Liver (tissue), 9 donors: ENCODE data around the gene TMEM163. TPM values are rescaled to one million over a fixed set of nuclear protein-coding genes. Genes with fewer than 3 reads are reported as not detected.

ENCODE experiments used
- DNase-seq: peaks from one replicate; pipeline ENCODE4 v3.0.0-alpha.2; 2017; ENCODE audit warnings: low spot score
- H3K27ac ChIP-seq, 2 donors: one replicate each; pipeline ENCODE4 v1.7.0; 2013; ENCODE audit warnings: inconsistent platforms in 2 of 2, low read length in 2 of 2, control low read depth in 1 of 2, low read depth in 1 of 2, mild to moderate bottlenecking in 1 of 2
- H3K27me3 ChIP-seq, 4 donors: one replicate each; pipeline versions ENCODE4 v1.6.1 to v1.7.0; 2013; ENCODE audit warnings: low read length in 3 of 4, inconsistent platforms in 1 of 4, mild to moderate bottlenecking in 1 of 4, moderate library complexity in 1 of 4; ENCODE audit not compliant: control insufficient read depth in 4 of 4, insufficient read depth in 4 of 4
- H3K36me3 ChIP-seq, 4 donors: one replicate each; pipeline versions ENCODE4 v1.6.1 to v1.7.0; 2013; ENCODE audit warnings: low read length in 3 of 4, mild to moderate bottlenecking in 3 of 4, low read depth in 1 of 4, moderate library complexity in 1 of 4; ENCODE audit not compliant: control insufficient read depth in 4 of 4, insufficient read depth in 3 of 4
- H3K4me1 ChIP-seq, 4 donors: one replicate each; pipeline versions ENCODE4 v1.6.1 to v1.7.0; 2013; ENCODE audit warnings: low read length in 3 of 4, mild to moderate bottlenecking in 3 of 4, moderate library complexity in 1 of 4; ENCODE audit not compliant: control insufficient read depth in 4 of 4, insufficient read depth in 4 of 4
- H3K4me3 ChIP-seq, 3 donors: one replicate each; pipeline versions ENCODE4 v1.6.1 to v1.7.0; 2013; ENCODE audit warnings: low read length in 3 of 3, control low read depth in 1 of 3, low read depth in 1 of 3, mild to moderate bottlenecking in 1 of 3
- H3K9ac ChIP-seq, 2 donors: one replicate each; pipeline ENCODE4 v1.7.0; 2013; ENCODE audit warnings: low read length in 2 of 2, mild to moderate bottlenecking in 2 of 2, moderate library complexity in 2 of 2, control low read depth in 1 of 2, low read depth in 1 of 2
- H3K9me3 ChIP-seq, 4 donors: one replicate each; pipeline versions ENCODE4 v1.6.1 to v1.7.0; 2013; ENCODE audit warnings: low read length in 3 of 4; ENCODE audit not compliant: control insufficient read depth in 4 of 4
- EGR1 ChIP-seq, 2 donors: IDR thresholded peaks; 2 replicates each; pipeline ENCODE4 v1.6.1; 2016 to 2018; ENCODE audit warnings: antibody characterized with exemption in 2 of 2, low read depth in 2 of 2
- FOXA1 ChIP-seq: IDR thresholded peaks from 2 replicates; pipeline ENCODE4 v1.6.1; 2016; ENCODE audit warnings: antibody characterized with exemption
- FOXA2 ChIP-seq: IDR thresholded peaks from 2 replicates; pipeline ENCODE4 v1.6.1; 2016; ENCODE audit warnings: antibody characterized with exemption
- GABPA ChIP-seq, 2 donors: IDR thresholded peaks in 1 of 2; conservative IDR thresholded peaks in 1 of 2; 2 replicates each; pipeline ENCODE4 v1.6.1; 2016; ENCODE audit warnings: antibody characterized with exemption in 2 of 2, mild to moderate bottlenecking in 1 of 2, moderate library complexity in 1 of 2
- HNF4A ChIP-seq, 2 donors: conservative IDR thresholded peaks; 2 replicates each; pipeline ENCODE4 v1.6.1; 2016; ENCODE audit warnings: antibody characterized with exemption in 2 of 2, mild to moderate bottlenecking in 2 of 2
- HNF4G ChIP-seq: IDR thresholded peaks from 2 replicates; pipeline ENCODE4 v1.6.1; 2016; ENCODE audit warnings: antibody characterized with exemption
- JUND ChIP-seq, 2 donors: IDR thresholded peaks; 2 replicates each; pipeline ENCODE4 v1.6.1; 2016; ENCODE audit warnings: antibody characterized with exemption in 2 of 2
- NR2F2 ChIP-seq: IDR thresholded peaks from 2 replicates; pipeline ENCODE4 v1.6.1; 2016; ENCODE audit warnings: antibody characterized with exemption
- RAD21 ChIP-seq, 2 donors: IDR thresholded peaks; 2 replicates each; pipeline ENCODE4 v1.6.1; 2016; ENCODE audit warnings: antibody characterized with exemption in 2 of 2, mild to moderate bottlenecking in 2 of 2
- RXRA ChIP-seq, 2 donors: IDR thresholded peaks; 2 replicates each; pipeline ENCODE4 v1.6.1; 2017 to 2018; ENCODE audit warnings: antibody characterized with exemption in 2 of 2, mild to moderate bottlenecking in 1 of 2
- SP1 ChIP-seq: IDR thresholded peaks from 2 replicates; pipeline ENCODE4 v1.6.1; 2018; ENCODE audit warnings: antibody characterized with exemption, mild to moderate bottlenecking
- TAF1 ChIP-seq: conservative IDR thresholded peaks from 2 replicates; pipeline ENCODE4 v1.6.1; 2016; ENCODE audit warnings: antibody characterized with exemption, mild to moderate bottlenecking
- YY1 ChIP-seq: IDR thresholded peaks from 2 replicates; pipeline ENCODE4 v1.6.1; 2016; ENCODE audit warnings: antibody characterized with exemption, mild to moderate bottlenecking
- WGBS: extraction: QIAGEN DNeasy Blood & Tissue Kit; methylation state at CpG from one replicate; pipeline ENCODE4 v1.1.7; 2013; 5-methylcytosine and 5-hydroxymethylcytosine counted together
- polyA plus RNA-seq, 2 donors: library from polyadenylated mRNA; stranded (reverse) in 1 of 2; unstranded in 1 of 2; fragments of 200-250 nt in 1 of 2; fragments of >200 nt in 1 of 2; fragmentation: Nextera tagmentation in 1 of 2; extraction: Ambion mirVana in 1 of 2; gene quantifications; one replicate each; pipeline versions ENCODE4 v1.2.1 to v1.2.3, GENCODE V29; 2013 to 2015
- total RNA-seq, 2 donors: library from RNA; depleted of rRNA; stranded (reverse); fragments of >200 nt; gene quantifications; one replicate each; pipeline ENCODE4 v1.2.3, GENCODE V29; 2014
- TF ChIP-seq, protein P1 (sequence below): IDR thresholded peaks from 2 replicates; pipeline ENCODE4 v1.6.1; 2016; ENCODE audit warnings: antibody characterized with exemption
- TF ChIP-seq, protein P2 (sequence below): IDR thresholded peaks from 2 replicates; pipeline ENCODE4 v1.6.1; 2016; ENCODE audit warnings: antibody characterized with exemption
- TF ChIP-seq, protein P3 (sequence below): fragments of 150-350 bp; IDR thresholded peaks from 2 replicates; pipeline ENCODE4 v1.5.1; 2017; ENCODE audit warnings: improper control_type of control experiment, low read depth, low read length; ENCODE audit not compliant: missing input control
- TF ChIP-seq, protein P4 (sequence below): IDR thresholded peaks from 2 replicates; pipeline ENCODE4 v1.6.1; 2016; ENCODE audit warnings: antibody characterized with exemption, mild to moderate bottlenecking
- TF ChIP-seq, protein P5 (sequence below): IDR thresholded peaks from 2 replicates; pipeline ENCODE4 v1.6.1; 2016; ENCODE audit warnings: antibody characterized with exemption
- donor health status: healthy.
- donor health status: healthy.
- donor health status: healthy.
- donor health status: healthy.
- donor health status: healthy.

Gene TMEM163
- total and polyA plus RNA-seq, 4 donors = 0.08 to 0.48 (median 0.25) TPM

DNA sequence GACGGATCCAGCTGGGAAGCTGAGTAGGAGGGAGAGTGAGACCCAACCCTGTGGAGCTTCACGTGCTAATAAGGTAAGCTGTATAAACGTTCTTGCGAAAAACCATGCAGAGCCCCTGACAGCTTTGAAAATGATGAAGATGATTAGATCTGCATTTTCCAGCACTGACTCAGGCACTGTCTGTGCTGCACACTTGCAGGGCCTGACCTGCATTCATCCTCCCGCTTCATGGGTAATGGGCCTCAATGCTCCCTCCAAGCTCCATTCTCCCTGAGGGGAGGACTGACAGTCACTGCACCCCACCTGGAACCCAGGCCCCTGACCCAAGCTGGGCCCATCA, 205.4 kb downstream of the TMEM163 start:
- DNase-seq = no peak
- no peak overlapping the region for H3K9ac ChIP-seq
- H3K27ac ChIP-seq = no peak overlapping the region
- 78% methylated on average over 5 of the region's 5 CpGs for WGBS
- H3K4me1 ChIP-seq = no peaks in the 10 kb centered on the region
- H3K9me3 ChIP-seq = peaks cover 0 to under 1% (median 0%) of the 10 kb centered on the region in 4 donors
- H3K36me3 ChIP-seq = no peaks in the 10 kb centered on the region
- TF ChIP-seq FOXA2 (no peak), TAF1 (no peak), HNF4G (no peak), NR2F2 (no peak), EGR1 (IDR thresholded peaks at IDR 0.05; ENCODE audit: low read depth in 2 of 2) (no peak), SP1 (no peak), FOXA1 (no peak), RXRA (IDR thresholded peaks at IDR 0.05) (no peak)
- TF ChIP-seq, protein P1, sequence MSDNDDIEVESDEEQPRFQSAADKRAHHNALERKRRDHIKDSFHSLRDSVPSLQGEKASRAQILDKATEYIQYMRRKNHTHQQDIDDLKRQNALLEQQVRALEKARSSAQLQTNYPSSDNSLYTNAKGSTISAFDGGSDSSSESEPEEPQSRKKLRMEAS = no peak
- TF ChIP-seq, protein P2, sequence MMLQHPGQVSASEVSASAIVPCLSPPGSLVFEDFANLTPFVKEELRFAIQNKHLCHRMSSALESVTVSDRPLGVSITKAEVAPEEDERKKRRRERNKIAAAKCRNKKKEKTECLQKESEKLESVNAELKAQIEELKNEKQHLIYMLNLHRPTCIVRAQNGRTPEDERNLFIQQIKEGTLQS = no peak
- TF ChIP-seq, protein P3, sequence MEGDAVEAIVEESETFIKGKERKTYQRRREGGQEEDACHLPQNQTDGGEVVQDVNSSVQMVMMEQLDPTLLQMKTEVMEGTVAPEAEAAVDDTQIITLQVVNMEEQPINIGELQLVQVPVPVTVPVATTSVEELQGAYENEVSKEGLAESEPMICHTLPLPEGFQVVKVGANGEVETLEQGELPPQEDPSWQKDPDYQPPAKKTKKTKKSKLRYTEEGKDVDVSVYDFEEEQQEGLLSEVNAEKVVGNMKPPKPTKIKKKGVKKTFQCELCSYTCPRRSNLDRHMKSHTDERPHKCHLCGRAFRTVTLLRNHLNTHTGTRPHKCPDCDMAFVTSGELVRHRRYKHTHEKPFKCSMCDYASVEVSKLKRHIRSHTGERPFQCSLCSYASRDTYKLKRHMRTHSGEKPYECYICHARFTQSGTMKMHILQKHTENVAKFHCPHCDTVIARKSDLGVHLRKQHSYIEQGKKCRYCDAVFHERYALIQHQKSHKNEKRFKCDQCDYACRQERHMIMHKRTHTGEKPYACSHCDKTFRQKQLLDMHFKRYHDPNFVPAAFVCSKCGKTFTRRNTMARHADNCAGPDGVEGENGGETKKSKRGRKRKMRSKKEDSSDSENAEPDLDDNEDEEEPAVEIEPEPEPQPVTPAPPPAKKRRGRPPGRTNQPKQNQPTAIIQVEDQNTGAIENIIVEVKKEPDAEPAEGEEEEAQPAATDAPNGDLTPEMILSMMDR = no peak
- TF ChIP-seq, protein P4, sequence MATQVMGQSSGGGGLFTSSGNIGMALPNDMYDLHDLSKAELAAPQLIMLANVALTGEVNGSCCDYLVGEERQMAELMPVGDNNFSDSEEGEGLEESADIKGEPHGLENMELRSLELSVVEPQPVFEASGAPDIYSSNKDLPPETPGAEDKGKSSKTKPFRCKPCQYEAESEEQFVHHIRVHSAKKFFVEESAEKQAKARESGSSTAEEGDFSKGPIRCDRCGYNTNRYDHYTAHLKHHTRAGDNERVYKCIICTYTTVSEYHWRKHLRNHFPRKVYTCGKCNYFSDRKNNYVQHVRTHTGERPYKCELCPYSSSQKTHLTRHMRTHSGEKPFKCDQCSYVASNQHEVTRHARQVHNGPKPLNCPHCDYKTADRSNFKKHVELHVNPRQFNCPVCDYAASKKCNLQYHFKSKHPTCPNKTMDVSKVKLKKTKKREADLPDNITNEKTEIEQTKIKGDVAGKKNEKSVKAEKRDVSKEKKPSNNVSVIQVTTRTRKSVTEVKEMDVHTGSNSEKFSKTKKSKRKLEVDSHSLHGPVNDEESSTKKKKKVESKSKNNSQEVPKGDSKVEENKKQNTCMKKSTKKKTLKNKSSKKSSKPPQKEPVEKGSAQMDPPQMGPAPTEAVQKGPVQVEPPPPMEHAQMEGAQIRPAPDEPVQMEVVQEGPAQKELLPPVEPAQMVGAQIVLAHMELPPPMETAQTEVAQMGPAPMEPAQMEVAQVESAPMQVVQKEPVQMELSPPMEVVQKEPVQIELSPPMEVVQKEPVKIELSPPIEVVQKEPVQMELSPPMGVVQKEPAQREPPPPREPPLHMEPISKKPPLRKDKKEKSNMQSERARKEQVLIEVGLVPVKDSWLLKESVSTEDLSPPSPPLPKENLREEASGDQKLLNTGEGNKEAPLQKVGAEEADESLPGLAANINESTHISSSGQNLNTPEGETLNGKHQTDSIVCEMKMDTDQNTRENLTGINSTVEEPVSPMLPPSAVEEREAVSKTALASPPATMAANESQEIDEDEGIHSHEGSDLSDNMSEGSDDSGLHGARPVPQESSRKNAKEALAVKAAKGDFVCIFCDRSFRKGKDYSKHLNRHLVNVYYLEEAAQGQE = no peak
- no peaks in the 10 kb centered on the region for H3K27me3 ChIP-seq
- no peak overlapping the region for H3K4me3 ChIP-seq

DNA sequence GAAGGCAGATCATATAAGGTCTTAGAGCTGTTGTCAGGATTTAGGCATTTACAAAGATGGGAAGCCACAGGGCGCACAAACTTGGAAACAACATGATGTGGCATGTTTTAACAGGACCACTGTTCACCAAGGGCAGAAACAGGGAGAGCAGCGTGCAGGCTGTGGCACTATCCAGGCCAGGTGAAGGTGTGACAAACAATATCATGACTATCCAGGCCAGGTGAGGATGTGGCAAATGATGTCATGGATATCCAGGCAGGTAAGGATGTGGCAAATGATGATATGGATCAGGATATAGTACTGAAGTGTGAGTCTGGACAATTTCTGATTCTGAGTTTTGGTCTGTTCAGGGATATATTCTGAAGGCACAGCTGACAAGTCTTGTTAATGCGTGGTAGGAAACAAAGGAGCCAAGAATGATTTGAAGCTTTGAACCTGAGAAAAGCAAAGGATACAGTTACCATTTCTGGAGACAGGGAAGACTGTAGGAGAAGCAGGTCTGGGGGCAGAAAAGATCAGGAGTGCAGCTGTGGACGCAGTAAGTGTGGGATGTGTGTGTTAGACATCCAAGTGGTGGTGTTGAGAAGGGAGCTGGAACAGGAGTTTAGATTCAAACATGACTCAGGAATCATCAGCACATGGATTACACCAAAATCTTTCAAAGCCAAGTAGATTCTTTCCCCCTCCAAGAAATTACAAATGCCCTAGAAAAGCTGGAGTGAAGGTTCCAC, 205.9 kb downstream of the TMEM163 start:
- Histone ChIP-seq H3K36me3 (no peaks in the 10 kb centered on the region), H3K4me3 (no peak overlapping the region), H3K9me3 (no peaks in the 10 kb centered on the region), H3K4me1 (no peaks in the 10 kb centered on the region), H3K9ac (no peak overlapping the region), H3K27me3 (no peaks in the 10 kb centered on the region), H3K27ac (no peak overlapping the region)
- WGBS = 73% methylated on average over 4 of the region's 4 CpGs
- DNase-seq = no peak
- TF ChIP-seq, protein P2 = no peak
- TF ChIP-seq JUND (IDR thresholded peaks at IDR 0.05) (no peak), NR2F2 (no peak), SP1 (no peak), TAF1 (no peak), FOXA2 (no peak), HNF4A (conservative IDR thresholded peaks at IDR 0.05) (no peak), RAD21 (IDR thresholded peaks at IDR 0.05) (no peak), YY1 (no peak), GABPA (IDR thresholded peaks at IDR 0.05 in 1 of 2, conservative IDR thresholded peaks at IDR 0.05 in 1 of 2) (no peak), RXRA (IDR thresholded peaks at IDR 0.05) (no peak), EGR1 (IDR thresholded peaks at IDR 0.05; ENCODE audit: low read depth in 2 of 2) (no peak)
- TF ChIP-seq, protein P1 = no peak
- TF ChIP-seq, protein P4 = no peak
- TF ChIP-seq, protein P5, sequence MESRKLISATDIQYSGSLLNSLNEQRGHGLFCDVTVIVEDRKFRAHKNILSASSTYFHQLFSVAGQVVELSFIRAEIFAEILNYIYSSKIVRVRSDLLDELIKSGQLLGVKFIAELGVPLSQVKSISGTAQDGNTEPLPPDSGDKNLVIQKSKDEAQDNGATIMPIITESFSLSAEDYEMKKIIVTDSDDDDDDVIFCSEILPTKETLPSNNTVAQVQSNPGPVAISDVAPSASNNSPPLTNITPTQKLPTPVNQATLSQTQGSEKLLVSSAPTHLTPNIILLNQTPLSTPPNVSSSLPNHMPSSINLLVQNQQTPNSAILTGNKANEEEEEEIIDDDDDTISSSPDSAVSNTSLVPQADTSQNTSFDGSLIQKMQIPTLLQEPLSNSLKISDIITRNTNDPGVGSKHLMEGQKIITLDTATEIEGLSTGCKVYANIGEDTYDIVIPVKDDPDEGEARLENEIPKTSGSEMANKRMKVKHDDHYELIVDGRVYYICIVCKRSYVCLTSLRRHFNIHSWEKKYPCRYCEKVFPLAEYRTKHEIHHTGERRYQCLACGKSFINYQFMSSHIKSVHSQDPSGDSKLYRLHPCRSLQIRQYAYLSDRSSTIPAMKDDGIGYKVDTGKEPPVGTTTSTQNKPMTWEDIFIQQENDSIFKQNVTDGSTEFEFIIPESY = no peak
